Transverse colon (tissue), 4 donors: ENCODE results near the gene PDE2A.

Source experiments
- CTCF ChIP-seq, 5 experiments: fragments of 200-600 bp in 3 of 5; fragments of 450-650 bp in 2 of 5; sonication (generic) in 3 of 5; IDR thresholded peaks; 1 replicate in 2 of 5; 2 replicates in 3 of 5; pipeline ENCODE4 v1.5.1; 2016 to 2017; ENCODE audit warnings: antibody characterized with exemption in 5 of 5, inconsistent platforms in 3 of 5, mild to moderate bottlenecking in 2 of 5, moderate library complexity in 1 of 5
- EP300 ChIP-seq: sonication (generic); formaldehyde crosslinking; IDR thresholded peaks from one replicate; pipeline ENCODE4 v1.6.1; 2017; ENCODE audit warnings: antibody characterized with exemption, low read depth
- POLR2A ChIP-seq: fragments of 450-650 bp; IDR thresholded peaks from one replicate; pipeline ENCODE4 v1.6.1; 2016; ENCODE audit warnings: antibody characterized with exemption, mild to moderate bottlenecking, moderate library complexity
- POLR2AphosphoS5 ChIP-seq, 3 donors: sonication (generic); formaldehyde crosslinking; IDR thresholded peaks; one replicate each; pipeline ENCODE4 v1.6.1; 2016; ENCODE audit warnings: antibody characterized with exemption in 3 of 3

GRCh38 chr11:72589802-72590761, 84.1 kb downstream of the PDE2A start:
- TF ChIP-seq CTCF (IDR thresholded peaks at IDR 0.05) (peak; percentile 30 to 54 (median 46)), POLR2A (no peak), EP300 (no peak), POLR2AphosphoS5 (IDR thresholded peaks at IDR 0.05) (no peak)
